HepG2 (cell line): ENCODE data around the gene PDE4D. TPM values are rescaled to one million over a fixed set of nuclear protein-coding genes. Genes with fewer than 3 reads are reported as not detected.

Experiments
- BRCA1 ChIP-seq: sonication (generic); formaldehyde crosslinking; IDR thresholded peaks from 2 replicates; pipeline ENCODE4 v1.4.0; 2020; ENCODE audit warnings: missing genetic modification reagents
- CBX5 ChIP-seq: sonication (generic); formaldehyde crosslinking; IDR thresholded peaks from 2 replicates; pipeline ENCODE4 v1.4.0; 2020; ENCODE audit warnings: missing genetic modification reagents, borderline replicate concordance
- DRAP1 ChIP-seq: IDR thresholded peaks from 2 replicates; pipeline ENCODE4 v1.6.1; 2016; ENCODE audit warnings: missing genetic modification reagents, missing compliant biosample characterization
- ELF4 ChIP-seq: sonication (generic); formaldehyde crosslinking; IDR thresholded peaks from 2 replicates; pipeline ENCODE4 v1.5.0; 2020; ENCODE audit warnings: missing genetic modification reagents, mild to moderate bottlenecking, moderate library complexity, borderline replicate concordance
- FOXO1 ChIP-seq: sonication (generic); formaldehyde crosslinking; IDR thresholded peaks from 2 replicates; pipeline ENCODE4 v1.4.0; 2020; ENCODE audit warnings: missing genetic modification reagents
- HNRNPUL1 ChIP-seq: fragments of 200-400 bp; formaldehyde crosslinking; IDR thresholded peaks from 2 replicates; pipeline ENCODE4 v1.6.1; 2017; ENCODE audit warnings: low read depth, mild to moderate bottlenecking, low read length, moderate library complexity
- KLF16 ChIP-seq, 2 experiments: sonication (generic) in 1 of 2; formaldehyde crosslinking in 1 of 2; IDR thresholded peaks; 2 replicates each; pipeline versions ENCODE4 v1.6.1 to v1.8.0; 2016 to 2023; ENCODE audit warnings: missing genetic modification reagents in 2 of 2, missing compliant biosample characterization in 1 of 2
- PITX1 ChIP-seq: sonication (generic); formaldehyde crosslinking; IDR thresholded peaks from 2 replicates; pipeline ENCODE4 v1.5.1; 2020; ENCODE audit warnings: mild to moderate bottlenecking, missing genetic modification reagents
- RARA ChIP-seq: IDR thresholded peaks from 2 replicates; pipeline ENCODE4 v1.6.1; 2016; ENCODE audit warnings: missing genetic modification reagents, missing compliant biosample characterization
- RFX3 ChIP-seq: IDR thresholded peaks from 2 replicates; pipeline ENCODE4 v1.6.1; 2016; ENCODE audit warnings: missing biosample characterization, missing genetic modification reagents
- SMAD3 ChIP-seq: sonication (generic); formaldehyde crosslinking; IDR thresholded peaks from 2 replicates; pipeline ENCODE4 v1.4.0; 2020; ENCODE audit warnings: missing genetic modification reagents
- SOX6 ChIP-seq, 2 experiments: fragments of 450-650 bp in 1 of 2; sonication (generic) in 1 of 2; formaldehyde crosslinking in 1 of 2; IDR thresholded peaks; 2 replicates each; pipeline versions ENCODE4 v1.4.0 to v1.6.1; 2017 to 2020; ENCODE audit warnings: antibody characterized with exemption in 1 of 2, mild to moderate bottlenecking in 1 of 2, missing genetic modification reagents in 1 of 2
- STAG1 ChIP-seq: sonication (generic); formaldehyde crosslinking; IDR thresholded peaks from 2 replicates; pipeline ENCODE4 v1.4.0; 2020; ENCODE audit warnings: missing genetic modification reagents
- TEAD2 ChIP-seq: sonication (generic); formaldehyde crosslinking; IDR thresholded peaks from 2 replicates; pipeline ENCODE4 v1.9.0; 2021; ENCODE audit warnings: missing genetic modification reagents
- THAP11 ChIP-seq: IDR thresholded peaks from 2 replicates; pipeline ENCODE4 v1.6.1; 2016; ENCODE audit warnings: missing biosample characterization, missing genetic modification reagents
- TRAFD1 ChIP-seq: sonication (generic); formaldehyde crosslinking; IDR thresholded peaks from 2 replicates; pipeline ENCODE4 v1.5.1; 2020; ENCODE audit warnings: missing genetic modification reagents, mild to moderate bottlenecking, borderline replicate concordance
- ZNF720 ChIP-seq: sonication (generic); formaldehyde crosslinking; IDR thresholded peaks from 2 replicates; pipeline ENCODE4 v1.4.0; 2020; ENCODE audit warnings: missing genetic modification reagents
- ZNF749 ChIP-seq: sonication (generic); formaldehyde crosslinking; IDR thresholded peaks from 2 replicates; pipeline ENCODE4 v1.8.0; 2022; ENCODE audit warnings: mild to moderate bottlenecking, missing genetic modification reagents, moderate library complexity, borderline replicate concordance
- polyA plus RNA-seq, 8 experiments: library from polyadenylated mRNA; depleted of rRNA in 3 of 8; stranded (reverse) in 7 of 8; unstranded in 1 of 8; fragments of >200 nt; fragmentation: Illumina TruSeq in 4 of 8; extraction: Trizol in 4 of 8; gene quantifications; 2 replicates each; pipeline versions ENCODE4 v1.2.1 to v1.2.3, GENCODE V29; 2011 to 2016; ENCODE audit warnings: low read depth in 4 of 8, missing spikeins in 1 of 8, mixed read lengths in 1 of 8; ENCODE audit not compliant: insufficient read depth in 1 of 8
- total RNA-seq, 5 experiments: library from RNA; depleted of rRNA; stranded (reverse); fragments of >200 nt; fragmentation: Illumina TruSeq; extraction: Trizol; gene quantifications; 2 replicates each; pipeline ENCODE4 v1.2.3, GENCODE V29; 2016; ENCODE audit warnings: low read depth in 1 of 5
- TF ChIP-seq, protein P1 (sequence below): sonication (generic); formaldehyde crosslinking; IDR thresholded peaks from 2 replicates; pipeline ENCODE4 v1.9.0; 2021; ENCODE audit warnings: mild to moderate bottlenecking, missing genetic modification reagents
- TF ChIP-seq, protein P2 (sequence below): conservative IDR thresholded peaks from 2 replicates; pipeline ENCODE4 v1.6.1; 2018; ENCODE audit warnings: missing genetic modification reagents

Gene PDE4D
- total and polyA plus RNA-seq, 2 of the 13 experiments (the other 11 are each of a cell fraction or from before 2014, with no cell fraction given), result 7.0 to 12.2 TPM

GRCh38 chr5:59071755-59072549 is 821.6 kb downstream of the PDE4D start (continued):
- TF ChIP-seq, protein P1, sequence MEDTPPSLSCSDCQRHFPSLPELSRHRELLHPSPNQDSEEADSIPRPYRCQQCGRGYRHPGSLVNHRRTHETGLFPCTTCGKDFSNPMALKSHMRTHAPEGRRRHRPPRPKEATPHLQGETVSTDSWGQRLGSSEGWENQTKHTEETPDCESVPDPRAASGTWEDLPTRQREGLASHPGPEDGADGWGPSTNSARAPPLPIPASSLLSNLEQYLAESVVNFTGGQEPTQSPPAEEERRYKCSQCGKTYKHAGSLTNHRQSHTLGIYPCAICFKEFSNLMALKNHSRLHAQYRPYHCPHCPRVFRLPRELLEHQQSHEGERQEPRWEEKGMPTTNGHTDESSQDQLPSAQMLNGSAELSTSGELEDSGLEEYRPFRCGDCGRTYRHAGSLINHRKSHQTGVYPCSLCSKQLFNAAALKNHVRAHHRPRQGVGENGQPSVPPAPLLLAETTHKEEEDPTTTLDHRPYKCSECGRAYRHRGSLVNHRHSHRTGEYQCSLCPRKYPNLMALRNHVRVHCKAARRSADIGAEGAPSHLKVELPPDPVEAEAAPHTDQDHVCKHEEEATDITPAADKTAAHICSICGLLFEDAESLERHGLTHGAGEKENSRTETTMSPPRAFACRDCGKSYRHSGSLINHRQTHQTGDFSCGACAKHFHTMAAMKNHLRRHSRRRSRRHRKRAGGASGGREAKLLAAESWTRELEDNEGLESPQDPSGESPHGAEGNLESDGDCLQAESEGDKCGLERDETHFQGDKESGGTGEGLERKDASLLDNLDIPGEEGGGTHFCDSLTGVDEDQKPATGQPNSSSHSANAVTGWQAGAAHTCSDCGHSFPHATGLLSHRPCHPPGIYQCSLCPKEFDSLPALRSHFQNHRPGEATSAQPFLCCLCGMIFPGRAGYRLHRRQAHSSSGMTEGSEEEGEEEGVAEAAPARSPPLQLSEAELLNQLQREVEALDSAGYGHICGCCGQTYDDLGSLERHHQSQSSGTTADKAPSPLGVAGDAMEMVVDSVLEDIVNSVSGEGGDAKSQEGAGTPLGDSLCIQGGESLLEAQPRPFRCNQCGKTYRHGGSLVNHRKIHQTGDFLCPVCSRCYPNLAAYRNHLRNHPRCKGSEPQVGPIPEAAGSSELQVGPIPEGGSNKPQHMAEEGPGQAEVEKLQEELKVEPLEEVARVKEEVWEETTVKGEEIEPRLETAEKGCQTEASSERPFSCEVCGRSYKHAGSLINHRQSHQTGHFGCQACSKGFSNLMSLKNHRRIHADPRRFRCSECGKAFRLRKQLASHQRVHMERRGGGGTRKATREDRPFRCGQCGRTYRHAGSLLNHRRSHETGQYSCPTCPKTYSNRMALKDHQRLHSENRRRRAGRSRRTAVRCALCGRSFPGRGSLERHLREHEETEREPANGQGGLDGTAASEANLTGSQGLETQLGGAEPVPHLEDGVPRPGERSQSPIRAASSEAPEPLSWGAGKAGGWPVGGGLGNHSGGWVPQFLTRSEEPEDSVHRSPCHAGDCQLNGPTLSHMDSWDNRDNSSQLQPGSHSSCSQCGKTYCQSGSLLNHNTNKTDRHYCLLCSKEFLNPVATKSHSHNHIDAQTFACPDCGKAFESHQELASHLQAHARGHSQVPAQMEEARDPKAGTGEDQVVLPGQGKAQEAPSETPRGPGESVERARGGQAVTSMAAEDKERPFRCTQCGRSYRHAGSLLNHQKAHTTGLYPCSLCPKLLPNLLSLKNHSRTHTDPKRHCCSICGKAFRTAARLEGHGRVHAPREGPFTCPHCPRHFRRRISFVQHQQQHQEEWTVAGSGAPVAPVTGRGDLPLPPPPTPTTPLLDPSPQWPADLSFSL (CRISPR knock-in tag), result no peak
- TF ChIP-seq THAP11 (CRISPR knock-in tag) (peak; percentile 7; the same call in 1 of the 2 replicates), SOX6 (IDR thresholded peaks at IDR 0.05) (no peak), SOX6 (CRISPR knock-in tag; IDR thresholded peaks at IDR 0.05) (peak; percentile 94), KLF16 (CRISPR knock-in tag; IDR thresholded peaks at IDR 0.05) (no peak), TEAD2 (no peak), FOXO1 (CRISPR knock-in tag) (peak; percentile 79), ZNF749 (CRISPR knock-in tag) (no peak), SMAD3 (CRISPR knock-in tag) (no peak; the same call in 1 of the 2 replicates), TRAFD1 (CRISPR knock-in tag) (no peak), ELF4 (CRISPR knock-in tag) (no peak), HNRNPUL1 (no peak), BRCA1 (CRISPR knock-in tag) (no peak), DRAP1 (CRISPR knock-in tag) (0 out of 2 replicates have a peak, but pooled peaks have one; percentile 33), STAG1 (CRISPR knock-in tag) (0 out of 2 replicates have a peak, but pooled peaks have one; percentile 7), ZNF720 (CRISPR knock-in tag) (no peak), CBX5 (CRISPR knock-in tag) (no peak), RARA (peak; percentile 85), RFX3 (CRISPR knock-in tag) (no peak), PITX1 (peak; percentile 85; the same call in 1 of the 2 replicates)
- TF ChIP-seq, protein P2, sequence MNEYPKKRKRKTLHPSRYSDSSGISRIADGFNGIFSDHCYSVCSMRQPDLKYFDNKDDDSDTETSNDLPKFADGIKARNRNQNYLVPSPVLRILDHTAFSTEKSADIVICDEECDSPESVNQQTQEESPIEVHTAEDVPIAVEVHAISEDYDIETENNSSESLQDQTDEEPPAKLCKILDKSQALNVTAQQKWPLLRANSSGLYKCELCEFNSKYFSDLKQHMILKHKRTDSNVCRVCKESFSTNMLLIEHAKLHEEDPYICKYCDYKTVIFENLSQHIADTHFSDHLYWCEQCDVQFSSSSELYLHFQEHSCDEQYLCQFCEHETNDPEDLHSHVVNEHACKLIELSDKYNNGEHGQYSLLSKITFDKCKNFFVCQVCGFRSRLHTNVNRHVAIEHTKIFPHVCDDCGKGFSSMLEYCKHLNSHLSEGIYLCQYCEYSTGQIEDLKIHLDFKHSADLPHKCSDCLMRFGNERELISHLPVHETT (CRISPR knock-in tag), result no peak
